GM18499 (cell line): ENCODE results near the gene MSN.
A peak's percentile ranks its signal among the peaks of the same experiment; 100 is the strongest.

Experiments used
- ATAC-seq: cut with Tn5 transposase; IDR thresholded peaks from one replicate; pipeline ENCODE4 v1.9.1; 2021; ENCODE audit warnings: moderate number of reproducible peaks; ENCODE audit not compliant: insufficient read depth, unreplicated experiment

Gene MSN

GRCh38 chrX:65671966-65672365 is 4.5 kb downstream of the MSN start:
- no peak for ATAC-seq

- ATAC-seq, result no peak
These were observed 6.4 kb downstream of the MSN start for GRCh38 chrX:65673857-65674203.

- no peak for ATAC-seq
These were observed 6.9 kb downstream of the MSN start for GRCh38 chrX:65674204-65674893.

GRCh38 chrX:65677954-65678469 is 10.6 kb downstream of the MSN start:
- ATAC-seq, result no peak

GRCh38 chrX:65679071-65679540 is 11.7 kb downstream of the MSN start:
- no peak for ATAC-seq

GRCh38 chrX:65681810-65682209 is 14.4 kb downstream of the MSN start:
- ATAC-seq, result no peak

GRCh38 chrX:65685112-65685511 is 17.7 kb downstream of the MSN start:
- ATAC-seq, result no peak

- ATAC-seq, result no peak
These were observed 18.8 kb downstream of the MSN start for GRCh38 chrX:65686236-65686635.

- ATAC-seq, result no peak
These were observed 19.9 kb downstream of the MSN start for GRCh38 chrX:65687367-65687766.

- ATAC-seq, result peak; percentile 67
These were observed 21.0 kb downstream of the MSN start for GRCh38 chrX:65688403-65688871.

GRCh38 chrX:65689377-65689776 is 21.9 kb downstream of the MSN start:
- no peak for ATAC-seq

GRCh38 chrX:65690057-65690855 is 22.8 kb downstream of the MSN start:
- no peak for ATAC-seq

- no peak for ATAC-seq
These were observed 28.5 kb downstream of the MSN start for GRCh38 chrX:65695849-65696449.

- no peak for ATAC-seq
These were observed 29.2 kb downstream of the MSN start for GRCh38 chrX:65696613-65697012.

- ATAC-seq, result no peak
These were observed 29.8 kb downstream of the MSN start for GRCh38 chrX:65697211-65697641.

- peak; percentile 44 for ATAC-seq
These were observed 30.7 kb downstream of the MSN start for GRCh38 chrX:65697915-65698796.

GRCh38 chrX:65702956-65703355 is 35.5 kb downstream of the MSN start:
- no peak for ATAC-seq

- no peak for ATAC-seq
These were observed 38.0 kb downstream of the MSN start for GRCh38 chrX:65705439-65705838.

GRCh38 chrX:65706041-65706828 is 38.8 kb downstream of the MSN start:
- ATAC-seq, result peak; percentile 50
